CD14-positive monocyte (primary cell): Measurements from ENCODE around the gene FGFRL1. TPM values are rescaled to one million over a fixed set of nuclear protein-coding genes. Genes with fewer than 3 reads are reported as not detected.

Experiments
- DNase-seq, 3 donors: peaks; one replicate each; pipeline ENCODE4 v3.0.0-alpha.2; 2011 to 2022
- H2AFZ ChIP-seq: 2 replicates; pipeline ENCODE4 v1.6.0; 2012; ENCODE audit warnings: mild to moderate bottlenecking, low read depth, low read length, inconsistent platforms; ENCODE audit not compliant: insufficient read depth, poor library complexity, severe bottlenecking
- H3K27ac ChIP-seq, 2 donors: 1 replicate in 1 of 2; 2 replicates in 1 of 2; pipeline ENCODE4 v1.5.1; 2012 to 2013; ENCODE audit warnings: low read length in 2 of 2, control low read depth in 1 of 2, inconsistent platforms in 1 of 2, low read depth in 1 of 2, mild to moderate bottlenecking in 1 of 2
- H3K27me3 ChIP-seq, 2 donors: one replicate each; pipeline versions ENCODE4 v1.6.0 to v1.6.1; 2011 to 2013; ENCODE audit warnings: low read length in 2 of 2; ENCODE audit not compliant: control insufficient read depth in 2 of 2, insufficient read depth in 2 of 2
- H3K36me3 ChIP-seq, 2 donors: replicated peaks in 1 of 2; 1 replicate in 1 of 2; 2 replicates in 1 of 2; pipeline versions ENCODE4 v1.5.1 to v1.6.1; 2012 to 2013; ENCODE audit warnings: low read length in 2 of 2, control low read depth in 1 of 2, inconsistent platforms in 1 of 2, mild to moderate bottlenecking in 1 of 2; ENCODE audit not compliant: insufficient read depth in 2 of 2, control insufficient read depth in 1 of 2
- H3K4me1 ChIP-seq, 2 donors: 1 replicate in 1 of 2; 2 replicates in 1 of 2; pipeline versions ENCODE4 v1.5.1 to v1.6.1; 2012 to 2013; ENCODE audit warnings: low read length in 2 of 2, control low read depth in 1 of 2, inconsistent platforms in 1 of 2, mild to moderate bottlenecking in 1 of 2, moderate library complexity in 1 of 2; ENCODE audit not compliant: insufficient read depth in 2 of 2, control insufficient read depth in 1 of 2
- H3K4me2 ChIP-seq: replicated peaks from 2 replicates; pipeline ENCODE3; 2012; ENCODE audit warnings: low read length, moderate library complexity, mild to moderate bottlenecking; ENCODE audit not compliant: poor library complexity, severe bottlenecking; ENCODE audit errors: extremely low read depth
- H3K4me3 ChIP-seq, 3 experiments: fragments of 200-600 bp in 1 of 3; sonication (generic) in 1 of 3; replicated peaks in 1 of 3; 1 replicate in 2 of 3; 2 replicates in 1 of 3; pipeline ENCODE4 v1.5.1; 2011 to 2013; ENCODE audit warnings: low read length in 3 of 3, mild to moderate bottlenecking in 3 of 3, control low read depth in 2 of 3, low read depth in 2 of 3, inconsistent platforms in 1 of 3, moderate library complexity in 1 of 3
- H3K79me2 ChIP-seq: 2 replicates; pipeline ENCODE4 v1.6.0; 2012; ENCODE audit warnings: mild to moderate bottlenecking, control low read depth, inconsistent platforms, low read length, moderate library complexity; ENCODE audit not compliant: insufficient read depth
- H3K9ac ChIP-seq: 2 replicates; pipeline ENCODE4 v1.6.0; 2017; ENCODE audit warnings: low read length, mild to moderate bottlenecking; ENCODE audit not compliant: insufficient read depth, poor library complexity, severe bottlenecking
- H3K9me3 ChIP-seq, 2 donors: replicated peaks in 1 of 2; 1 replicate in 1 of 2; 2 replicates in 1 of 2; pipeline versions ENCODE4 v1.5.1 to v1.6.1; 2012 to 2013; ENCODE audit warnings: low read length in 2 of 2, control low read depth in 1 of 2; ENCODE audit not compliant: control insufficient read depth in 1 of 2, insufficient read depth in 1 of 2
- H4K20me1 ChIP-seq: 2 replicates; pipeline ENCODE4 v1.6.0; 2012; ENCODE audit warnings: mild to moderate bottlenecking, low read length, control low read depth, moderate library complexity; ENCODE audit not compliant: insufficient read depth
- H3K27ac Mint-ChIP-seq, 7 donors: one replicate each; pipeline ENCODE4 v1.8.0; 2020; ENCODE audit warnings: mild to moderate bottlenecking in 7 of 7, mixed read lengths in 7 of 7, moderate library complexity in 6 of 7, inconsistent platforms in 2 of 7
- H3K27me3 Mint-ChIP-seq, 3 donors: one replicate each; pipeline ENCODE4 v1.8.0; 2021 to 2022; ENCODE audit warnings: low read depth in 3 of 3, mild to moderate bottlenecking in 3 of 3, mixed read lengths in 3 of 3, moderate library complexity in 3 of 3, inconsistent platforms in 1 of 3
- H3K36me3 Mint-ChIP-seq, 2 donors: one replicate each; pipeline ENCODE4 v1.8.0; 2020; ENCODE audit warnings: mixed read lengths in 2 of 2, inconsistent platforms in 1 of 2, mild to moderate bottlenecking in 1 of 2
- H3K4me1 Mint-ChIP-seq: one replicate; pipeline ENCODE4 v1.8.0; 2020; ENCODE audit warnings: mild to moderate bottlenecking, mixed read lengths
- H3K4me3 Mint-ChIP-seq, 2 donors: one replicate each; pipeline ENCODE4 v1.8.0; 2020; ENCODE audit warnings: mild to moderate bottlenecking in 2 of 2, mixed read lengths in 2 of 2, moderate library complexity in 1 of 2
- H3K9me3 Mint-ChIP-seq, 7 donors: one replicate each; pipeline ENCODE4 v1.8.0; 2020 to 2022; ENCODE audit warnings: mixed read lengths in 7 of 7, mild to moderate bottlenecking in 6 of 7, moderate library complexity in 6 of 7, inconsistent platforms in 2 of 7
- WGBS: methylation state at CpG from one replicate; pipeline ENCODE4 v1.1.5; 2013; ENCODE audit warnings: missing lambda C conversion rate; ENCODE audit not compliant: insufficient coverage; 5-methylcytosine and 5-hydroxymethylcytosine counted together
- intact Hi-C, 2 donors: fragments of 100-400 bp; cut with micrococcal nuclease; formaldehyde crosslinking; loops; one replicate each; pipeline versions ENCODE4 v1.15.0 to v1.15.1; 2023
- polyA plus RNA-seq, 3 donors: library from polyadenylated mRNA; depleted of rRNA in 1 of 3; unstranded in 2 of 3; stranded (reverse) in 1 of 3; fragments of 300-500 nt in 2 of 3; fragments of >200 nt in 1 of 3; fragmentation: Illumina TruSeq in 2 of 3; gene quantifications; 1 replicate in 2 of 3; 2 replicates in 1 of 3; pipeline ENCODE4 v1.2.3, GENCODE V29; 2012 to 2021
- TF ChIP-seq, protein P1 (sequence below): fragments of 200-600 bp; IDR thresholded peaks from one replicate; pipeline ENCODE4 v1.8.0; 2022; ENCODE audit warnings: antibody characterized with exemption, mild to moderate bottlenecking

Gene FGFRL1
- polyA plus RNA-seq, 3 donors: 0.17 to 77.7 (median 0.28) TPM

DNA sequence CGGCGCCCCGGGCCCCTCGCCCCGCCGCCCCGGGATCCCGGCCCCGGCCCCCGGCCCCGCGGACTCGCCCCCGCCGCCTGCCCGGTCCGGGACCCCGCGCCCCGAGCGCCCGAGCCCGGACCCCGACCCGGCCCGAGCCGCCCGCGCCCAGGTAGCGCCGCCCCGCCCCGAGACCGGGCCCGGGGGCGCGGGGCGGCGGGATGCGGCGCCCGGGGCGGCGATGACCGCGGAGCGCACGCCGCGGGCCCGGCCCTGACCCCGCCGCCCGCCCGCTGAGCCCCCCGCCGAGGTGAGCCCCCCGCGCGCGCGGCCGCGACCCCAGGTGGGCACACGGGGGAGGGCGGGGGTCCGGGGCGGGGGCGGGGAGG, 224 bp downstream of the FGFRL1 start:
- no peak for DNase-seq
- peaks cover 3% of the 10 kb centered on the region for H4K20me1 ChIP-seq
- H3K4me3 Mint-ChIP-seq: no peak overlapping the region
- 0% methylated on average over 48 of the region's 69 CpGs for WGBS
- peaks cover 0 to 7% of the 10 kb centered on the region in 2 donors for H3K9me3 ChIP-seq
- H3K4me3 ChIP-seq: no peak overlapping the region
- TF ChIP-seq, protein P1, sequence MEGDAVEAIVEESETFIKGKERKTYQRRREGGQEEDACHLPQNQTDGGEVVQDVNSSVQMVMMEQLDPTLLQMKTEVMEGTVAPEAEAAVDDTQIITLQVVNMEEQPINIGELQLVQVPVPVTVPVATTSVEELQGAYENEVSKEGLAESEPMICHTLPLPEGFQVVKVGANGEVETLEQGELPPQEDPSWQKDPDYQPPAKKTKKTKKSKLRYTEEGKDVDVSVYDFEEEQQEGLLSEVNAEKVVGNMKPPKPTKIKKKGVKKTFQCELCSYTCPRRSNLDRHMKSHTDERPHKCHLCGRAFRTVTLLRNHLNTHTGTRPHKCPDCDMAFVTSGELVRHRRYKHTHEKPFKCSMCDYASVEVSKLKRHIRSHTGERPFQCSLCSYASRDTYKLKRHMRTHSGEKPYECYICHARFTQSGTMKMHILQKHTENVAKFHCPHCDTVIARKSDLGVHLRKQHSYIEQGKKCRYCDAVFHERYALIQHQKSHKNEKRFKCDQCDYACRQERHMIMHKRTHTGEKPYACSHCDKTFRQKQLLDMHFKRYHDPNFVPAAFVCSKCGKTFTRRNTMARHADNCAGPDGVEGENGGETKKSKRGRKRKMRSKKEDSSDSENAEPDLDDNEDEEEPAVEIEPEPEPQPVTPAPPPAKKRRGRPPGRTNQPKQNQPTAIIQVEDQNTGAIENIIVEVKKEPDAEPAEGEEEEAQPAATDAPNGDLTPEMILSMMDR: no peak
- peaks cover 4 to 36% of the 10 kb centered on the region in 2 donors for H3K27me3 ChIP-seq
- peaks cover 0 to 2% of the 10 kb centered on the region in 2 donors for H3K36me3 Mint-ChIP-seq
- no peak overlapping the region for H2AFZ ChIP-seq
- peaks cover 4 to 17% (median 9%) of the 10 kb centered on the region in 7 donors for H3K9me3 Mint-ChIP-seq
- no peaks in the 10 kb centered on the region for H3K36me3 ChIP-seq
- no peak overlapping the region for H3K9ac ChIP-seq
- H3K4me1 Mint-ChIP-seq: peaks cover 18% of the 10 kb centered on the region
- H3K27ac ChIP-seq: no peak overlapping the region
- intact Hi-C loops: loop anchor here (2.0 to 5.0 kb wide), 3 partner anchors 39 to 336 kb away; partner anchors contain the start of genes DGKQ (in 1 of the 2), MAEA (in 1 of the 2) and UVSSA (in 1 of the 2)
- peak overlapping the region; percentile 89 for H3K4me2 ChIP-seq
- peaks cover 22 to 36% (median 28%) of the 10 kb centered on the region in 3 donors for H3K27me3 Mint-ChIP-seq
- no peaks in the 10 kb centered on the region for H3K79me2 ChIP-seq
- H3K4me1 ChIP-seq: peaks cover 23 to 43% of the 10 kb centered on the region in 2 donors
- H3K27ac Mint-ChIP-seq: no peak overlapping the region

DNA sequence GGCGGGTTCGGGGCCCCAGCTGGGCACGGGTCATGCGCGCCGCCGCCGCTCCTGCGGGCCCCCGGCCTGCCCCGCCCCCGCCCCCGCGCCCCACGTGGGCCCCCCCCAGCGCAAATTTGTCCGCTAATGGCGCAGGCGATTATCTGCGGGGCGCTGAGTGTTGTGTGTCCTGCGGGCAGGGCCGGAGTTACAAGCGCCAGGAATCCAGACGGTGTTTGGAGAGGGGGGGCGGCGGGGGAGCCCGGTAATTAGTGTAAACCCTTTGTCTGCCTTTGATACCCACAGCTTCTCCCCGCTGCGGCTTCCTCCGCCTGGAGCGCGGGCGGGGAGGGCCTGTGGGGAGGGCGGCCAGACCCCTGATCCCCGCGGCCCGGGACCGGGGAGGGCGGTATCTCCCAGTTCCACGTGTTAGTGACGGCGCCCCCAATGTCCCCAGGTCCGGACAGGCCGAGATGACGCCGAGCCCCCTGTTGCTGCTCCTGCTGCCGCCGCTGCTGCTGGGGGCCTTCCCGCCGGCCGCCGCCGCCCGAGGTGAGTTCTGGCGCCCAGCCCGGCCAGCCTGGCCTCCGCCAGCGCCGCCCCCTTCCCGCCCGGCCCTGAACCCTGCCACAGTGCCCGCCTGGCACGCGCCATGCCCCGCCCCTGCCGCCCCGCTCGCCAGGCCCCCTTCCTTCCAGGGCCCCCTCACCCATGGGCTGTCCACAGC, 761 bp downstream of the FGFRL1 start:
- Histone ChIP-seq H3K4me2 (peak overlapping the region; percentile 78), H3K79me2 (no peaks in the 10 kb centered on the region), H2AFZ (peak overlapping the region; percentile 35), H3K4me1 (peaks cover 23 to 43% of the 10 kb centered on the region in 2 donors), H3K27me3 (peaks cover 4 to 31% of the 10 kb centered on the region in 2 donors), H3K9ac (peak overlapping the region; percentile 43), H3K36me3 (no peaks in the 10 kb centered on the region), H4K20me1 (peaks cover 3% of the 10 kb centered on the region), H3K9me3 (peaks cover 0 to 1% of the 10 kb centered on the region in 2 donors), H3K4me3 (peak overlapping the region; percentile 32 to 72 (median 33)), H3K27ac (no peak overlapping the region)
- intact Hi-C loops: loop anchor here (5.0 kb wide), 2 partner anchors 275 to 335 kb away; partner anchors contain the start of genes MAEA (in 1 of the 2) and UVSSA (in 1 of the 2)
- Mint-ChIP-seq H3K27ac (no peak overlapping the region), H3K9me3 (peaks cover 0 to 11% (median 3%) of the 10 kb centered on the region in 7 donors), H3K36me3 (peaks cover 0 to 2% of the 10 kb centered on the region in 2 donors), H3K4me3 (peak overlapping the region; percentile 62 to 70), H3K4me1 (peaks cover 18% of the 10 kb centered on the region), H3K27me3 (peaks cover 17 to 30% (median 23%) of the 10 kb centered on the region in 3 donors)
- under 1% methylated on average over 61 of the region's 69 CpGs for WGBS
- peak in 2 of 3 donors; percentile 6 to 32 for DNase-seq
- TF ChIP-seq, protein P1: no peak
